ENCODE measurements around the gene HOXB6.
A peak's percentile ranks its signal among the peaks of the same experiment; 100 is the strongest.

HOXB6 gene

GRCh38 chr17:48604770-48605329, at the start of gene HOXB6:
HOXB6 (minus strand) TSS chr17:48604986; CDS start chr17:48598150, 6,836 bp downstream.
- no peak for DNase-seq

GRCh38 chr17:48649741-48650140, 45.0 kb upstream of the HOXB6 start:
- DNase-seq, result no peak

GRCh38 chr17:48647963-48648245, 43.1 kb upstream of the HOXB6 start:
- no peak for DNase-seq

GRCh38 chr17:48647103-48647962, 42.5 kb upstream of the HOXB6 start:
- no peak for DNase-seq

GRCh38 chr17:48646183-48647102, 41.7 kb upstream of the HOXB6 start:
- peak; percentile 45 for DNase-seq

- no peak for DNase-seq
Measured at GRCh38 chr17:48645639-48646182, 40.9 kb upstream of the HOXB6 start.

GRCh38 chr17:48644910-48645557, 40.2 kb upstream of the HOXB6 start:
- no peak for DNase-seq

- DNase-seq, result no peak
Measured at GRCh38 chr17:48644159-48644558, 39.4 kb upstream of the HOXB6 start.

GRCh38 chr17:48643697-48644012, 38.9 kb upstream of the HOXB6 start:
- DNase-seq, result no peak

GRCh38 chr17:48642843-48643696, 38.3 kb upstream of the HOXB6 start:
- no peak for DNase-seq

- DNase-seq, result no peak
Measured at GRCh38 chr17:48642059-48642842, 37.5 kb upstream of the HOXB6 start.

GRCh38 chr17:48641541-48642058, 36.8 kb upstream of the HOXB6 start:
- DNase-seq, result no peak

GRCh38 chr17:48640858-48641180, 36.0 kb upstream of the HOXB6 start:
- no peak for DNase-seq

- DNase-seq, result no peak
Measured at GRCh38 chr17:48639982-48640857, 35.4 kb upstream of the HOXB6 start.

- no peak for DNase-seq
Measured at GRCh38 chr17:48639136-48639535, 34.4 kb upstream of the HOXB6 start.

GRCh38 chr17:48637323-48638260, 32.8 kb upstream of the HOXB6 start:
- no peak for DNase-seq

GRCh38 chr17:48636177-48637018, 31.6 kb upstream of the HOXB6 start:
- DNase-seq, result peak; percentile 75
